ENCODE measurements around the gene MAGI2.

MAGI2 gene

GRCh38 chr7:78232806-78233205, 1220.7 kb downstream of the MAGI2 start:
- H3K4me1 Mint-ChIP-seq (ENCODE audit: low read depth): no peaks in the 10 kb centered on the region
- no peak for DNase-seq (ENCODE audit: low spot score)
- H3K9me3 Mint-ChIP-seq: peaks cover 7% of the 10 kb centered on the region
- H3K4me3 Mint-ChIP-seq: no peak overlapping the region
- no peak overlapping the region for H3K27ac Mint-ChIP-seq
- no peaks in the 10 kb centered on the region for H3K36me3 Mint-ChIP-seq (ENCODE audit: low read depth)
- H3K27me3 Mint-ChIP-seq (ENCODE audit: low read depth): no peaks in the 10 kb centered on the region

DNA sequence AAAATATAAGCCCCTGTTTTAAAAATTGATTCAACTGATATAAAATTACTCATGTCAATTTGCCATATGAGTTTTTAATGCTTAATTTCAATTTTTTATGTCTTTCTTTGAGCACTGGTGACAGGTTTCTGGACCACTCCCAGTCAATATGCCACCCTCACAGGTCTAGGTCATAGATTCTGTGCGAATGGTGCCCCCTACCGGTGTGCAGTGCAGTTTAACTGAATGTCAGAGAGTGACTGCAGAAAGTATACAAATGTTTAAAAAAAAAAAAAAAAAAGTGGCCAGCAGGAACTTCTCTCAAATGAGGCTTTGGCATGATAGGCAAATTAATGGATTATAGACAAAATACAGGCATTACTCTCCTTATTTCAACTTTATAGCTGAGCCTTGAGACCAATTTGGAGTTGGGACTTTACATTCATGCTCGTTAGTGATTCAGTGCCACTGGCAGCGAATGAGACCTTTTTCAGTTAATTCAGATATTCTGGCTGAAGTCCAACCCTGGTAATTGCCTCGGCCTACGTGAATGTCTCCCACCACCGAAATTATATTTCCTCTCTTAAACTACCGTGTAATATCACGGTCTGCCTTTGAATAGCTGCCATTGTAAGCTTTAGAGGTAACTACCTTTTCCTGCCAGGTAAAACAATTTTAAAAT, 1227.3 kb downstream of the MAGI2 start:
- no peaks in the 10 kb centered on the region for H3K9me3 Mint-ChIP-seq
- H3K4me1 Mint-ChIP-seq (ENCODE audit: low read depth): no peaks in the 10 kb centered on the region
- no peak overlapping the region for H3K4me3 Mint-ChIP-seq
- no peak overlapping the region for H3K27ac Mint-ChIP-seq
- no peaks in the 10 kb centered on the region for H3K36me3 Mint-ChIP-seq (ENCODE audit: low read depth)
- H3K27me3 Mint-ChIP-seq (ENCODE audit: low read depth): no peaks in the 10 kb centered on the region
- DNase-seq (ENCODE audit: low spot score): peak; percentile 4

DNA sequence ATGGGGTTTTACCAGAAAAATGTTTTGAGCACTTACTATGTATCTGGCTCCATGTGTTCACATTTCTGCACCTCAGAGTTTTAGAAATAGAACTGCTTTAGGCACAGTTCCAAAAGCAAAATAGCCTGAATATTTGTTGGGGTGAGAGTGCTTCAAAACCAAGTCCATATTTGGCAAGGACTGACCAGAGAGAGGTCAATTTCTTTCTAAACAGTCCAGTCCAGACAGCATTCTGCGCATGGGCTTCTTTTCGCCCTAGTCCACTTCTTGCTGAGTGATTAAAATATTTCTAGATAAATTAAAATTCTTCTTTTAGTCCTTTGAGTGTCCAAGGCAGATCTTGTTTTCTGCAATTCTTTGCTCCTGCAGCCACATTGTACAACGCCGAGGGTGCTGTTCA, 1227.9 kb downstream of the MAGI2 start:
- H3K4me1 Mint-ChIP-seq (ENCODE audit: low read depth): no peaks in the 10 kb centered on the region
- H3K36me3 Mint-ChIP-seq (ENCODE audit: low read depth): no peaks in the 10 kb centered on the region
- H3K27ac Mint-ChIP-seq: no peak overlapping the region
- H3K27me3 Mint-ChIP-seq (ENCODE audit: low read depth): no peaks in the 10 kb centered on the region
- no peak for DNase-seq (ENCODE audit: low spot score)
- no peaks in the 10 kb centered on the region for H3K9me3 Mint-ChIP-seq
- no peak overlapping the region for H3K4me3 Mint-ChIP-seq

DNA sequence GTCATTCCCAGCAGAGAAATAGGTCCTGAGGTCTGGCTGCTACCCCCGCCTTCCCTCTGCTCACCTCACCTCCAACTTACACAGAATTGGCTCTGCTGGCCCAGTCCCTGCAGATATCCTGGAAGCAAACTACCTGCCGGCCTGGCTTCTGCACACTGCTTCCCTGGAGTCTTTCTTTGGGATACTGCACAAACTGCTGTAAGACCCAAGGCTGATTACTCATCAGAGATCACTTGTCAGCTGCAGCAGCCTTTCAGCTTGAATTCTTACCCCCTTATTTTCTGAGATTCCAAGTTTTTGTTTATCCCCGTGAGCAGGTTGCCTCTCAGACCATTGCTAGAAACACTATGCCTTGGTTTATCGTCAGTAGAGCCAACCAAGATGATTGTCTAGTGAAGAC, 1228.5 kb downstream of the MAGI2 start:
- no peak overlapping the region for H3K4me3 Mint-ChIP-seq
- DNase-seq (ENCODE audit: low spot score): no peak
- H3K36me3 Mint-ChIP-seq (ENCODE audit: low read depth): no peaks in the 10 kb centered on the region
- no peaks in the 10 kb centered on the region for H3K27me3 Mint-ChIP-seq (ENCODE audit: low read depth)
- H3K4me1 Mint-ChIP-seq (ENCODE audit: low read depth): no peaks in the 10 kb centered on the region
- H3K27ac Mint-ChIP-seq: no peak overlapping the region
- no peaks in the 10 kb centered on the region for H3K9me3 Mint-ChIP-seq

DNA sequence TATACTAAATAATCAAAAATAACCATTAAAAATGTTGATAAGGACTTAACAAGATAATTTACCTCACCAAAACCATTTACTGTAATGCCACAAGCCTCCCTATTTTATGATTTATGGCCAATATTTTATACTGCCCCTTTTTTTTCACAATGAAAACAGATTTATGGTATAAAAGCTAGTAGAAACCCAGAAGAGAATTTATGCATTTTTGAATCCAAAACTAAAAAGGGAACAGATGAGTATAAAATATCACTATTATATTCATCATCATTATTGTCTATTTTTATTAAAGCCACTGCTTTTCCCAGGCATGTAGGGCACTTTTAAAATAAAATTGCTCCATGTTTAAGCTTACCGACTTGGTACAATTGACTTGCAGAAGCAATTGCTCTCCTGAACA, 1229.9 kb downstream of the MAGI2 start:
- H3K27me3 Mint-ChIP-seq (ENCODE audit: low read depth): no peaks in the 10 kb centered on the region
- no peak for DNase-seq (ENCODE audit: low spot score)
- no peak overlapping the region for H3K27ac Mint-ChIP-seq
- H3K36me3 Mint-ChIP-seq (ENCODE audit: low read depth): no peaks in the 10 kb centered on the region
- H3K4me1 Mint-ChIP-seq (ENCODE audit: low read depth): no peaks in the 10 kb centered on the region
- H3K4me3 Mint-ChIP-seq: no peak overlapping the region
- H3K9me3 Mint-ChIP-seq: no peaks in the 10 kb centered on the region

- H3K4me3 Mint-ChIP-seq: no peak overlapping the region
- H3K9me3 Mint-ChIP-seq: no peaks in the 10 kb centered on the region
- no peak for DNase-seq (ENCODE audit: low spot score)
- H3K36me3 Mint-ChIP-seq (ENCODE audit: low read depth): no peaks in the 10 kb centered on the region
- no peaks in the 10 kb centered on the region for H3K27me3 Mint-ChIP-seq (ENCODE audit: low read depth)
- H3K4me1 Mint-ChIP-seq (ENCODE audit: low read depth): no peaks in the 10 kb centered on the region
- no peak overlapping the region for H3K27ac Mint-ChIP-seq
Observed at GRCh38 chr7:78222001-78222751, 1231.3 kb downstream of the MAGI2 start.

DNA sequence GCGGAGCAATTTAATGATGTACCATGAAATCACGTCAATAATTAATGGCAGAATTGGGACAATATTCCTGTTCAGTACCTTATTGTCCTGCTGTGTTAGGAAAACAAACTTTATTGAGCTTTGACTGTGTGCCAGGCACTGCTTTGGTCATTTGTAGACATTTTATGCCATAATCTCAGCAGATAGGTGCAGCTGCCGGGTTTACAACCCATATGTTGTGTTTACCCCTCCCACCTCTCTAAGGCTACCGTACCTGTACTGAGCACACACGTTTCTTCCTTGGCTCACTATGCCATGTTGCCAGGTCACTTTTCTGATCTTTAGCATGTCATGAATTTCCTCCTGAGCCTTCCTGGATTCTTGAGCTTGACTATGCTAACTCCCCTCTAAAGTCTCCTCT, 1232.7 kb downstream of the MAGI2 start:
- H3K4me1 Mint-ChIP-seq (ENCODE audit: low read depth): no peaks in the 10 kb centered on the region

DNA sequence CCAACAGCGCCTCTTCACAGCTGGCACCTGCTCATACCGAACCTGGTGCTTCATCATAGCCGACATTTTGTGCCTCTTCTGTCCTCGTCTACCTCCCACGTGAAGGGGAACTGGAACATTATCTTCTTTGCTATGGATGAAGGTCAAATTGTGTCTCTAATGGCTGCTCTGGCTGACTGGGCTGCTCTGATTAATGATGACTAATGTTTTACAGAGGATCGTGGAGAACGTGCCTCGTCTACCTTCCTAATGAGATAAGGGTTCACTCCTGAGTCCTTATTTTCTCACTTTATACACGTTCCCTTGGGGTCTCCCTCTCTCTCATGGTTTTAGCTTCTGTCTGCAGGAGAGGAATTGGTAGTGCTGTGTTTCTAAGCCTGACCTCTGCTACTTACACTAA, 1234.6 kb downstream of the MAGI2 start:
- H3K4me3 Mint-ChIP-seq: no peak overlapping the region
- no peaks in the 10 kb centered on the region for H3K9me3 Mint-ChIP-seq
- H3K27me3 Mint-ChIP-seq (ENCODE audit: low read depth): no peaks in the 10 kb centered on the region
- no peak for DNase-seq (ENCODE audit: low spot score)
- no peaks in the 10 kb centered on the region for H3K4me1 Mint-ChIP-seq (ENCODE audit: low read depth)
- no peaks in the 10 kb centered on the region for H3K36me3 Mint-ChIP-seq (ENCODE audit: low read depth)
- H3K27ac Mint-ChIP-seq: no peak overlapping the region

More for the DNA sequence above, 1232.7 kb downstream of the MAGI2 start:
- H3K36me3 Mint-ChIP-seq (ENCODE audit: low read depth): no peaks in the 10 kb centered on the region
- H3K27ac Mint-ChIP-seq: no peak overlapping the region
- H3K4me3 Mint-ChIP-seq: no peak overlapping the region
- no peaks in the 10 kb centered on the region for H3K27me3 Mint-ChIP-seq (ENCODE audit: low read depth)
- H3K9me3 Mint-ChIP-seq: no peaks in the 10 kb centered on the region
- DNase-seq (ENCODE audit: low spot score): no peak

GRCh38 chr7:78218051-78218450, 1235.4 kb downstream of the MAGI2 start:
- H3K36me3 Mint-ChIP-seq (ENCODE audit: low read depth): no peaks in the 10 kb centered on the region
- H3K27me3 Mint-ChIP-seq (ENCODE audit: low read depth): no peaks in the 10 kb centered on the region
- H3K4me1 Mint-ChIP-seq (ENCODE audit: low read depth): no peaks in the 10 kb centered on the region
- H3K9me3 Mint-ChIP-seq: no peaks in the 10 kb centered on the region
- H3K27ac Mint-ChIP-seq: no peak overlapping the region
- DNase-seq (ENCODE audit: low spot score): no peak
- H3K4me3 Mint-ChIP-seq: no peak overlapping the region

- Mint-ChIP-seq H3K27me3 (ENCODE audit: low read depth) (no peaks in the 10 kb centered on the region), H3K4me1 (ENCODE audit: low read depth) (no peaks in the 10 kb centered on the region), H3K36me3 (ENCODE audit: low read depth) (no peaks in the 10 kb centered on the region), H3K27ac (no peak overlapping the region), H3K9me3 (no peaks in the 10 kb centered on the region), H3K4me3 (no peak overlapping the region)
- DNase-seq (ENCODE audit: low spot score): no peak
Observed at GRCh38 chr7:78215199-78215598, 1238.3 kb downstream of the MAGI2 start.

- Mint-ChIP-seq H3K27ac (no peak overlapping the region), H3K4me3 (no peak overlapping the region), H3K27me3 (ENCODE audit: low read depth) (no peaks in the 10 kb centered on the region), H3K36me3 (ENCODE audit: low read depth) (no peaks in the 10 kb centered on the region), H3K4me1 (ENCODE audit: low read depth) (no peaks in the 10 kb centered on the region), H3K9me3 (no peaks in the 10 kb centered on the region)
- no peak for DNase-seq (ENCODE audit: low spot score)
Observed at GRCh38 chr7:78213402-78213801, 1240.1 kb downstream of the MAGI2 start.

- Mint-ChIP-seq H3K4me1 (ENCODE audit: low read depth) (no peaks in the 10 kb centered on the region), H3K27me3 (ENCODE audit: low read depth) (no peaks in the 10 kb centered on the region), H3K36me3 (ENCODE audit: low read depth) (no peaks in the 10 kb centered on the region), H3K9me3 (no peaks in the 10 kb centered on the region), H3K27ac (no peak overlapping the region), H3K4me3 (no peak overlapping the region)
- no peak for DNase-seq (ENCODE audit: low spot score)
Observed at GRCh38 chr7:78212476-78213060, 1240.9 kb downstream of the MAGI2 start.

GRCh38 chr7:78207269-78207668, 1246.2 kb downstream of the MAGI2 start:
- Mint-ChIP-seq H3K27ac (no peak overlapping the region), H3K4me3 (no peak overlapping the region), H3K27me3 (ENCODE audit: low read depth) (no peaks in the 10 kb centered on the region), H3K4me1 (ENCODE audit: low read depth) (no peaks in the 10 kb centered on the region), H3K36me3 (ENCODE audit: low read depth) (no peaks in the 10 kb centered on the region), H3K9me3 (no peaks in the 10 kb centered on the region)
- DNase-seq (ENCODE audit: low spot score): no peak

DNA sequence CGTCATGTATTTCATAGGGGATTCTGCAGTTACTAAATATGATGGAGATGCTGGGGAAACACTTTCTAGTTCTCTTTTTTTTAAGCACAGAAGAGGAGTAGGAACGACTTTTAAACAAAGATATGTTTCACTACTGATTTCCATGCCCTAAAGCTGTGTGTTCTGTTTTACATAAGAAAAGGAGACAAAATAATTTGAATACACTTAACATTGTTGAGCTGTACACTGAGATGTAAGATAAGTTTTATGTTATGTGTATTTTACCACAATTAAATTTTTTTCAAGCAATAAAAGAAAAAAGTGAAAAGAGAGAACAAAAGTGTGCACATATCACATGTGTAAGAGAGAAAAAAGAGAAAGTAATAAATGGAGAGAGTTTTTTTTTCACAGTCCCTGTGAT, 1246.7 kb downstream of the MAGI2 start:
- DNase-seq (ENCODE audit: low spot score): no peak
- Mint-ChIP-seq H3K27ac (no peak overlapping the region), H3K36me3 (ENCODE audit: low read depth) (no peaks in the 10 kb centered on the region), H3K4me1 (ENCODE audit: low read depth) (no peaks in the 10 kb centered on the region), H3K4me3 (no peak overlapping the region), H3K27me3 (ENCODE audit: low read depth) (no peaks in the 10 kb centered on the region), H3K9me3 (no peaks in the 10 kb centered on the region)
